ENCODE results near the gene MPO.

MPO gene

GRCh38 chr17:58278661-58279015 lies 2.1 kb downstream of the MPO start:
- no peak for DNase-seq

GRCh38 chr17:58277802-58278595 lies 2.7 kb downstream of the MPO start:
- DNase-seq: no peak

- no peak for DNase-seq
These were observed 3.5 kb downstream of the MPO start for GRCh38 chr17:58277107-58277801.

GRCh38 chr17:58276423-58276822 lies 4.3 kb downstream of the MPO start:
- no peak for DNase-seq

GRCh38 chr17:58275417-58275816 lies 5.3 kb downstream of the MPO start:
- DNase-seq: no peak

GRCh38 chr17:58273453-58274104 lies 7.2 kb downstream of the MPO start:
- no peak for DNase-seq

GRCh38 chr17:58272367-58273280 lies 8.1 kb downstream of the MPO start:
- DNase-seq: no peak

- DNase-seq: no peak
These were observed 9.4 kb downstream of the MPO start for GRCh38 chr17:58271216-58271931.

- no peak for DNase-seq
These were observed 10.1 kb downstream of the MPO start for GRCh38 chr17:58270476-58271215.

GRCh38 chr17:58269557-58270291 lies 11.0 kb downstream of the MPO start:
- DNase-seq: no peak

GRCh38 chr17:58268774-58269556 lies 11.8 kb downstream of the MPO start:
- no peak for DNase-seq

GRCh38 chr17:58268326-58268725 lies 12.4 kb downstream of the MPO start:
- DNase-seq: no peak

GRCh38 chr17:58267347-58268324 lies 13.1 kb downstream of the MPO start:
- no peak for DNase-seq

- DNase-seq: no peak
These were observed 14.5 kb downstream of the MPO start for GRCh38 chr17:58265902-58266875.

GRCh38 chr17:58265271-58265670 lies 15.5 kb downstream of the MPO start:
- DNase-seq: no peak

- DNase-seq: no peak
These were observed 16.2 kb downstream of the MPO start for GRCh38 chr17:58264407-58265103.

GRCh38 chr17:58263773-58264172 lies 17.0 kb downstream of the MPO start:
- DNase-seq: no peak

Data from EL (cell line).